ENCODE data around the gene C1orf232. TPM values are rescaled to one million over a fixed set of nuclear protein-coding genes. Genes with fewer than 3 reads are reported as not detected.

Gene C1orf232
- total and polyA plus RNA-seq, 2 of the 8 experiments (the other 6 are each of a cell fraction or from before 2014, with no cell fraction given): not detected

GRCh38 chr1:26171084-26172072, 2.6 kb upstream of the C1orf232 start, which contains the start of gene ZNF593OS:
Gene ZNF593OS (minus strand): TSS chr1:26171832. CDS start chr1:26171661, 171 bp downstream.
- peaks cover 0 to 4% (median 1%) of the 10 kb centered on the region in 4 experiments; a peak in 4 of 7 replicates for H3K27me3 ChIP-seq (replicated peaks in 1 of 4; ENCODE audit: control insufficient read depth in 3 of 4, extremely low read depth in 1 of 4, insufficient read depth in 3 of 4, low read length in 3 of 4)
- DNase-seq (ENCODE audit: low read depth in 1 of 2, low spot score in 2 of 2): no peak
- TF ChIP-seq SIN3A (conservative IDR thresholded peaks at IDR 0.05 in 1 of 2, IDR thresholded peaks at IDR 0.05 in 1 of 2; ENCODE audit: low read depth in 1 of 2, low read length in 2 of 2) (0 out of 4 replicates have a peak, but pooled peaks of 1 of the 2 experiments have one; percentile 16), PHF8 (conservative IDR thresholded peaks at IDR 0.05; ENCODE audit: low read depth, low read length) (no peak)
- no peak within 1 kb of the TSS for H3K18ac ChIP-seq (ENCODE audit: extremely low read depth, low read length)
- no peak within 1 kb of the TSS for H3K4ac ChIP-seq (replicated peaks; ENCODE audit: insufficient read length, low read depth, low read length)
- H3K79me2 ChIP-seq (ENCODE audit: control insufficient read depth in 1 of 2, insufficient read depth in 2 of 2, low read length in 2 of 2): peaks cover 0 to 8% of the 10 kb centered on the region in 2 experiments; a peak in 2 of 4 replicates
- H3K9ac ChIP-seq (replicated peaks in 1 of 4; ENCODE audit: extremely low read depth in 1 of 4, low read depth in 3 of 4, low read length in 3 of 4): no peak within 1 kb of the TSS; a peak in 1 of 7 replicates
- H3K14ac ChIP-seq (ENCODE audit: insufficient read length): no peak within 1 kb of the TSS
- H3K4me2 ChIP-seq (ENCODE audit: insufficient read depth in 1 of 2, low read depth in 2 of 2, low read length in 2 of 2): peak within 1 kb of the TSS; percentile 77 to 96; a peak in 3 of 4 replicates
- no peak within 1 kb of the TSS for H2BK15ac ChIP-seq (ENCODE audit: low read length)
- no peaks in the 10 kb centered on the region; a peak in 1 of 8 replicates for H3K36me3 ChIP-seq (ENCODE audit: control insufficient read depth in 2 of 4, insufficient read depth in 4 of 4, low read length in 3 of 4)
- H3K27ac ChIP-seq (ENCODE audit: low read depth, low read length): no peak within 1 kb of the TSS
- H4K20me1 ChIP-seq (replicated peaks in 1 of 2; ENCODE audit: control insufficient read depth in 1 of 2, insufficient read depth in 2 of 2, low read length in 2 of 2): peaks cover 0 to 4% of the 10 kb centered on the region in 2 experiments
- ChIA-PET CTCF (ENCODE audit: partially characterized antibody) (interaction anchor here (0.8 to 16.2 kb wide), 5 partner anchors 15 to 66 kb away, joined by 3 to 159 read pairs (median 5); partner anchors contain the start of genes CATSPER4 and CEP85), POLR2A (ENCODE audit: partially characterized antibody) (interaction anchor here (1.0 to 2.9 kb wide), 5 partner anchors 9 to 135 kb away, joined by 3 to 6 read pairs (median 4); partner anchors contain the start of gene CEP85)
- H4K5ac ChIP-seq (ENCODE audit: insufficient read length, low read depth, low read length): no peak within 1 kb of the TSS
- FAIRE-seq: no peak
- no peak within 1 kb of the TSS for H2AK5ac ChIP-seq (ENCODE audit: low read depth, low read length)
- H2BK20ac ChIP-seq (ENCODE audit: low read length): no peak within 1 kb of the TSS
- H3K4me1 ChIP-seq (replicated peaks in 1 of 4; ENCODE audit: control insufficient read depth in 3 of 4, insufficient read depth in 4 of 4, low read length in 3 of 4): peaks cover 0 to 8% (median 6%) of the 10 kb centered on the region in 4 experiments; a peak in 6 of 7 replicates
- H2BK5ac ChIP-seq (ENCODE audit: low read depth, low read length): no peak within 1 kb of the TSS
- peak within 1 kb of the TSS in 2 of 4 experiments; percentile 71 to 74; a peak in 5 of 8 replicates for H3K4me3 ChIP-seq (ENCODE audit: extremely low read depth in 1 of 4, insufficient read depth in 2 of 4, low read depth in 3 of 4, low read length in 4 of 4)
- no peak within 1 kb of the TSS for H3K56ac ChIP-seq (replicated peaks; ENCODE audit: insufficient read length, low read depth, low read length)
- H4K91ac ChIP-seq (replicated peaks; ENCODE audit: insufficient read length, low read length): no peak within 1 kb of the TSS
- H2AFZ ChIP-seq (ENCODE audit: low read length): no peak within 1 kb of the TSS
- H3K23me2 ChIP-seq (ENCODE audit: low read depth, low read length): peaks cover 6% of the 10 kb centered on the region
- H2BK120ac ChIP-seq (replicated peaks; ENCODE audit: low read depth, low read length): no peak within 1 kb of the TSS
- 89% methylated on average over 33 of the region's 34 CpGs; no CpG with 5 or more reads in 1 of the 2 experiments for WGBS, 2 experiments (ENCODE audit: extremely low coverage in 1 of 2, insufficient coverage in 1 of 2, insufficient read length in 1 of 2, insufficient replicate concordance in 2 of 2, low coverage in 1 of 2, low lambda C conversion rate in 2 of 2, missing lambda C conversion rate in 1 of 2)
- peaks cover 4% of the 10 kb centered on the region; the same call in 1 of the 2 replicates for H3K79me1 ChIP-seq (ENCODE audit: low read depth, low read length)
- no peaks in the 10 kb centered on the region for H3K9me3 ChIP-seq (ENCODE audit: insufficient read depth in 2 of 2, low read depth in 1 of 2, low read length in 1 of 2)
- H2BK12ac ChIP-seq (ENCODE audit: low read depth, low read length): no peak within 1 kb of the TSS
- H3K23ac ChIP-seq (ENCODE audit: insufficient read length): no peak within 1 kb of the TSS
- H4K8ac ChIP-seq (ENCODE audit: extremely low read depth, insufficient read depth, low read length): no peak within 1 kb of the TSS

Data from H1 (cell line).